Hepatocyte (in vitro differentiated cells): Measurements from ENCODE around the gene CLMP. TPM values are rescaled to one million over a fixed set of nuclear protein-coding genes. Genes with fewer than 3 reads are reported as not detected.

Experiments used
- DNase-seq: peaks from one replicate; pipeline ENCODE4 v3.0.0-alpha.2; 2016; ENCODE audit warnings: low spot score
- H2AFZ ChIP-seq: fragments of 200-600 bp; sonication (generic); 2 replicates; pipeline ENCODE4 v1.6.0; 2016; ENCODE audit warnings: antibody characterized with exemption, mild to moderate bottlenecking
- H3K27ac ChIP-seq: fragments of 200-600 bp; sonication (generic); 2 replicates; pipeline ENCODE4 v1.5.1; 2016; ENCODE audit warnings: mild to moderate bottlenecking
- H3K27me3 ChIP-seq: fragments of 200-600 bp; sonication (generic); 2 replicates; pipeline ENCODE4 v1.6.1; 2016
- H3K36me3 ChIP-seq: fragments of 200-600 bp; sonication (generic); replicated peaks from 2 replicates; pipeline ENCODE4 v1.5.1; 2016; ENCODE audit warnings: low read depth; ENCODE audit not compliant: insufficient read depth
- H3K4me1 ChIP-seq: fragments of 200-600 bp; sonication (generic); 2 replicates; pipeline ENCODE4 v1.5.1; 2016; ENCODE audit warnings: mild to moderate bottlenecking, moderate library complexity; ENCODE audit not compliant: insufficient read depth
- H3K4me2 ChIP-seq: fragments of 200-600 bp; sonication (generic); 2 replicates; pipeline ENCODE4 v1.6.0; 2016
- H3K4me3 ChIP-seq: fragments of 200-600 bp; sonication (generic); 2 replicates; pipeline ENCODE4 v1.5.1; 2016; ENCODE audit warnings: mild to moderate bottlenecking
- H3K79me2 ChIP-seq: fragments of 200-600 bp; sonication (generic); 2 replicates; pipeline ENCODE4 v1.6.0; 2017; ENCODE audit warnings: mild to moderate bottlenecking
- H3K9me2 ChIP-seq: fragments of 200-600 bp; sonication (generic); replicated peaks from 2 replicates; pipeline ENCODE4 v1.6.0; 2017; ENCODE audit warnings: mild to moderate bottlenecking; ENCODE audit not compliant: insufficient read depth
- H3K9me3 ChIP-seq: fragments of 200-600 bp; sonication (generic); 2 replicates; pipeline ENCODE4 v1.5.1; 2016; ENCODE audit warnings: low read depth, mild to moderate bottlenecking
- H4K20me1 ChIP-seq: fragments of 200-600 bp; sonication (generic); 2 replicates; pipeline ENCODE4 v1.6.0; 2016; ENCODE audit warnings: mild to moderate bottlenecking; ENCODE audit not compliant: insufficient read depth, poor library complexity, severe bottlenecking
- CTCF ChIP-seq: fragments of 200-600 bp; sonication (generic); IDR thresholded peaks from 2 replicates; pipeline ENCODE4 v1.5.1; 2016; ENCODE audit warnings: antibody characterized with exemption, mild to moderate bottlenecking; ENCODE audit not compliant: poor library complexity
- EZH2 ChIP-seq: fragments of 200-600 bp; sonication (generic); IDR thresholded peaks from 2 replicates; pipeline ENCODE4 v1.6.1; 2016; ENCODE audit warnings: antibody characterized with exemption, mild to moderate bottlenecking, borderline replicate concordance
- EZH2phosphoT487 ChIP-seq: fragments of 200-600 bp; sonication (generic); IDR thresholded peaks from one replicate; pipeline ENCODE4 v1.6.1; 2018; ENCODE audit warnings: antibody characterized with exemption, mild to moderate bottlenecking, low read depth, moderate library complexity; ENCODE audit not compliant: unreplicated experiment, severe bottlenecking
- WGBS: methylation state at CpG from one replicate; pipeline ENCODE4 v1.1.6; 2016; ENCODE audit warnings: low lambda C conversion rate; ENCODE audit errors: missing lambda C conversion rate; 5-methylcytosine and 5-hydroxymethylcytosine counted together
- polyA plus RNA-seq: library from polyadenylated mRNA; unstranded; fragments of >200 nt; fragmentation: Nextera tagmentation; extraction: Ambion mirVana; gene quantifications from 2 replicates; pipeline ENCODE4 v1.2.1, GENCODE V29; 2016
- total RNA-seq: library from RNA; depleted of rRNA; stranded (reverse); fragments of >200 nt; gene quantifications from 2 replicates; pipeline ENCODE4 v1.2.3, GENCODE V29; 2014

Gene CLMP
- total and polyA plus RNA-seq, 2 experiments from 2014 or later = 23.3 to 59.4 TPM

GRCh38 chr11:123145220-123145619 is 49.8 kb downstream of the CLMP start:
- peaks cover 7% of the 10 kb centered on the region for H3K4me1 ChIP-seq
- 50% methylated on average over 13 of the region's 13 CpGs for WGBS
- H3K4me3 ChIP-seq = no peak overlapping the region
- no peaks in the 10 kb centered on the region for H4K20me1 ChIP-seq
- H2AFZ ChIP-seq = no peak overlapping the region
- H3K27ac ChIP-seq = peak overlapping the region; percentile 36
- no peaks in the 10 kb centered on the region for H3K36me3 ChIP-seq
- H3K79me2 ChIP-seq = peaks cover 6% of the 10 kb centered on the region
- no peaks in the 10 kb centered on the region for H3K9me2 ChIP-seq
- no peak for TF ChIP-seq EZH2
- no peak for TF ChIP-seq CTCF
- TF ChIP-seq EZH2phosphoT487 = no peak
- no peak overlapping the region for H3K4me2 ChIP-seq
- no peaks in the 10 kb centered on the region for H3K9me3 ChIP-seq
- DNase-seq = peak; percentile 66
- H3K27me3 ChIP-seq = no peaks in the 10 kb centered on the region

GRCh38 chr11:123144707-123145106 is 50.3 kb downstream of the CLMP start:
- 74% methylated on average over 3 of the region's 3 CpGs for WGBS
- Histone ChIP-seq H2AFZ (no peak overlapping the region), H3K79me2 (peaks cover 6% of the 10 kb centered on the region), H4K20me1 (no peaks in the 10 kb centered on the region), H3K4me3 (no peak overlapping the region), H3K36me3 (no peaks in the 10 kb centered on the region), H3K27me3 (no peaks in the 10 kb centered on the region), H3K27ac (no peak overlapping the region), H3K4me1 (peaks cover 7% of the 10 kb centered on the region), H3K4me2 (no peak overlapping the region), H3K9me2 (no peaks in the 10 kb centered on the region), H3K9me3 (no peaks in the 10 kb centered on the region)
- DNase-seq = no peak
- no peak for TF ChIP-seq EZH2
- no peak for TF ChIP-seq CTCF
- no peak for TF ChIP-seq EZH2phosphoT487

- H3K9me3 ChIP-seq = no peaks in the 10 kb centered on the region
- no peak overlapping the region for H2AFZ ChIP-seq
- TF ChIP-seq EZH2phosphoT487 (no peak), EZH2 (no peak), CTCF (no peak)
- 92% methylated on average over 2 of the region's 2 CpGs for WGBS
- peaks cover 7% of the 10 kb centered on the region for H3K4me1 ChIP-seq
- no peak overlapping the region for H3K27ac ChIP-seq
- DNase-seq = no peak
- no peaks in the 10 kb centered on the region for H4K20me1 ChIP-seq
- no peak overlapping the region for H3K4me3 ChIP-seq
- peaks cover 6% of the 10 kb centered on the region for H3K79me2 ChIP-seq
- H3K4me2 ChIP-seq = no peak overlapping the region
- no peaks in the 10 kb centered on the region for H3K27me3 ChIP-seq
- H3K36me3 ChIP-seq = no peaks in the 10 kb centered on the region
- H3K9me2 ChIP-seq = no peaks in the 10 kb centered on the region
Observed at GRCh38 chr11:123143921-123144320, 51.1 kb downstream of the CLMP start.

- H3K27ac ChIP-seq = no peak overlapping the region
- no peak overlapping the region for H2AFZ ChIP-seq
- H3K79me2 ChIP-seq = peaks cover 6% of the 10 kb centered on the region
- no peaks in the 10 kb centered on the region for H3K36me3 ChIP-seq
- no peak for TF ChIP-seq EZH2
- WGBS = 76% methylated on average over 5 of the region's 5 CpGs
- no peaks in the 10 kb centered on the region for H4K20me1 ChIP-seq
- H3K9me3 ChIP-seq = no peaks in the 10 kb centered on the region
- no peak overlapping the region for H3K4me2 ChIP-seq
- no peak overlapping the region for H3K4me3 ChIP-seq
- no peak for DNase-seq
- H3K27me3 ChIP-seq = no peaks in the 10 kb centered on the region
- H3K4me1 ChIP-seq = peaks cover 10% of the 10 kb centered on the region
- H3K9me2 ChIP-seq = no peaks in the 10 kb centered on the region
Observed at GRCh38 chr11:123143476-123143875, 51.6 kb downstream of the CLMP start.
